ENCODE results near the gene STPG2.

The STPG2 gene

GRCh38 chr4:97759785-97760184, 383.5 kb downstream of the STPG2 start:
- TF ChIP-seq GATA2 (IDR thresholded peaks at IDR 0.05; ENCODE audit: low read depth, low read length) (no peak), GATA3 (IDR thresholded peaks at IDR 0.05; ENCODE audit: low read depth, low read length) (no peak)

GRCh38 chr4:97752599-97752998, 390.7 kb downstream of the STPG2 start:
- TF ChIP-seq GATA2 (IDR thresholded peaks at IDR 0.05; ENCODE audit: low read depth, low read length) (no peak), GATA3 (IDR thresholded peaks at IDR 0.05; ENCODE audit: low read depth, low read length) (no peak)

- no peak for TF ChIP-seq GATA3 (IDR thresholded peaks at IDR 0.05; ENCODE audit: low read depth, low read length)
- no peak for TF ChIP-seq GATA2 (IDR thresholded peaks at IDR 0.05; ENCODE audit: low read depth, low read length)
Observed at GRCh38 chr4:97747945-97748344, 395.3 kb downstream of the STPG2 start.

- TF ChIP-seq GATA2 (IDR thresholded peaks at IDR 0.05; ENCODE audit: low read depth, low read length) (no peak), GATA3 (IDR thresholded peaks at IDR 0.05; ENCODE audit: low read depth, low read length) (no peak)
Observed at GRCh38 chr4:97720869-97721432, 422.3 kb downstream of the STPG2 start.

- TF ChIP-seq GATA3 (IDR thresholded peaks at IDR 0.05; ENCODE audit: low read depth, low read length) (no peak), GATA2 (IDR thresholded peaks at IDR 0.05; ENCODE audit: low read depth, low read length) (no peak)
Observed at GRCh38 chr4:97691111-97691605, 452.1 kb downstream of the STPG2 start.

GRCh38 chr4:97670703-97671269, 472.5 kb downstream of the STPG2 start:
- no peak for TF ChIP-seq GATA3 (IDR thresholded peaks at IDR 0.05; ENCODE audit: low read depth, low read length)
- TF ChIP-seq GATA2 (IDR thresholded peaks at IDR 0.05; ENCODE audit: low read depth, low read length), result no peak

- TF ChIP-seq GATA3 (IDR thresholded peaks at IDR 0.05; ENCODE audit: low read depth, low read length) (no peak), GATA2 (IDR thresholded peaks at IDR 0.05; ENCODE audit: low read depth, low read length) (no peak)
Observed at GRCh38 chr4:97665553-97665952, 477.7 kb downstream of the STPG2 start.

- no peak for TF ChIP-seq GATA2 (IDR thresholded peaks at IDR 0.05; ENCODE audit: low read depth, low read length)
Observed at GRCh38 chr4:97664741-97665140, 478.5 kb downstream of the STPG2 start.

GRCh38 chr4:97662133-97662532, 481.1 kb downstream of the STPG2 start:
- TF ChIP-seq GATA2 (IDR thresholded peaks at IDR 0.05; ENCODE audit: low read depth, low read length) (no peak), GATA3 (IDR thresholded peaks at IDR 0.05; ENCODE audit: low read depth, low read length) (no peak)

GRCh38 chr4:97656044-97656720, 487.1 kb downstream of the STPG2 start:
- TF ChIP-seq GATA2 (IDR thresholded peaks at IDR 0.05; ENCODE audit: low read depth, low read length) (no peak), GATA3 (IDR thresholded peaks at IDR 0.05; ENCODE audit: low read depth, low read length) (no peak)

- TF ChIP-seq GATA3 (IDR thresholded peaks at IDR 0.05; ENCODE audit: low read depth, low read length), result no peak
- no peak for TF ChIP-seq GATA2 (IDR thresholded peaks at IDR 0.05; ENCODE audit: low read depth, low read length)
Observed at GRCh38 chr4:97653701-97654100, 489.6 kb downstream of the STPG2 start.

- TF ChIP-seq GATA2 (IDR thresholded peaks at IDR 0.05; ENCODE audit: low read depth, low read length), result no peak
- no peak for TF ChIP-seq GATA3 (IDR thresholded peaks at IDR 0.05; ENCODE audit: low read depth, low read length)
Observed at GRCh38 chr4:97646997-97647396, 496.3 kb downstream of the STPG2 start.

- TF ChIP-seq GATA2 (IDR thresholded peaks at IDR 0.05; ENCODE audit: low read depth, low read length) (no peak), GATA3 (IDR thresholded peaks at IDR 0.05; ENCODE audit: low read depth, low read length) (no peak)
Observed at GRCh38 chr4:97645071-97645821, 498.0 kb downstream of the STPG2 start.

GRCh38 chr4:97643179-97643578, 500.1 kb downstream of the STPG2 start:
- TF ChIP-seq GATA2 (IDR thresholded peaks at IDR 0.05; ENCODE audit: low read depth, low read length) (no peak), GATA3 (IDR thresholded peaks at IDR 0.05; ENCODE audit: low read depth, low read length) (no peak)

All from SH-SY5Y (cell line).